ENCODE data around the gene SYTL4.
"Not testable (repeated sequence)": the region's sequence is repeated elsewhere in the genome, so short reads cannot be mapped to it uniquely, and the experiment has no call there.

Gene SYTL4

GRCh38 chrX:100731441-100732281, at the start of gene SYTL4:
Gene SYTL4, minus strand, starts transcription at chrX:100732121. Its CDS starts 30,084 bp downstream, at chrX:100702037.
- DNase-seq = no peak

DNA sequence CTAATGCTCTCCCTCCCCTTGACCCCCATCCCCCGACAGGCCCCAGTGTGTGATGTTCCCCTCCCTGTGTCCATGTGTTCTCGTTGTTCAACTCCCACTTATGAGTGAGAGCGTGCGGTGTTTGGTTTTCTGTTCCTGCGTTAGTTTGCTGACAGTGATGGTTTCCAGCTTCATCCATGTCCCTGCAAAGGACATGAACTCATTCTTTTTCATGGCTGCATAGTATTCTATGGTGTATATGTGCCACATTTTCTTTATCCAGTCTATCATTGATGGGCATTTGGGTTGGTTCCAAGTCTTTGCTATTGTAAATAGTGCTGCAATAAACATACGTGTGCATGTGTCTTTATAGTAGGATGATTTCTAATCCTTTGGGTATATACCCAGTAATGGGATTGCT, 37.5 kb upstream of the SYTL4 start:
- not testable (repeated sequence) for DNase-seq

GRCh38 chrX:100768679-100769338, 36.9 kb upstream of the SYTL4 start:
- DNase-seq = peak; percentile 61

DNA sequence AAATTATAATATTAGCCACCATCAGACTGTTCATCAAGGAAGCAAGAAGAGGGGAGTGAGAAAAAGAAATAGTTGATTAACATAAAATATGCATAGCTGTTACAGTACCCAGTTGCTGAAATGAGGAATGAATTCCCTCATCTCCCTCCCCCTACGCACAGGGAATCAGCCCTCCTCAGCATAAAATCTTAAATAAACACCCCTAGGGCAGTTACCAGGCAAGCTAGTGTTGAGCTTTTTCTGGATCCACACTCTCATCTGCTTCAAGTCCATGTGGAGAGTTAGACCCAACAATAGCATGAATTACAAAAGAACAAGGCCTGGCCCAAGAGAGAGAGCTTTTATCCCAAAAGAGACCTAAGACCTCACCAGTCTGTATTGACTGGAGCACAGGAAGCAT, 19.0 kb upstream of the SYTL4 start:
- no peak for DNase-seq

- no peak for DNase-seq
Measured at GRCh38 chrX:100748108-100748507, 16.2 kb upstream of the SYTL4 start.

GRCh38 chrX:100747703-100748102, 15.8 kb upstream of the SYTL4 start:
- DNase-seq = no peak

DNA sequence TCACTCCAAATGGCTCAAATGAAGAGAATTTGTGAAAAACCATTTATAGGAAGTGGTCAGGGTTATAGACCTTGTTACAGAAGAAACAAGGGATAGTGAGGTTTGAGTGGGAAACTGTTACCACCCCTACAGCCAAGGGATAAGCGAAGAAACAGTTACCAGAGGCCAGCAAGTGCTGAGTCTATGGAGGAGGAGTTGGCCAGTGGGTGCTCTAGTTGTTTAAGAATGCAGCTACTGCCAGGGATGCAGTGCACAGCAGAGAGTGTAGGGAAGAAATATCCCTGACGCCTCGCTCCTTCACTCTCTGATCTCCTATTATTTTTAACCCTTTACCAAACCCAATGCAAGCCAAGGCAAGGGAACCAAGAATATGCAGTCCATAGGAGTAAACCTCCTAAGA, 15.2 kb upstream of the SYTL4 start:
- no peak for DNase-seq

- DNase-seq = no peak
Measured at GRCh38 chrX:100745806-100746537, 14.1 kb upstream of the SYTL4 start.

DNA sequence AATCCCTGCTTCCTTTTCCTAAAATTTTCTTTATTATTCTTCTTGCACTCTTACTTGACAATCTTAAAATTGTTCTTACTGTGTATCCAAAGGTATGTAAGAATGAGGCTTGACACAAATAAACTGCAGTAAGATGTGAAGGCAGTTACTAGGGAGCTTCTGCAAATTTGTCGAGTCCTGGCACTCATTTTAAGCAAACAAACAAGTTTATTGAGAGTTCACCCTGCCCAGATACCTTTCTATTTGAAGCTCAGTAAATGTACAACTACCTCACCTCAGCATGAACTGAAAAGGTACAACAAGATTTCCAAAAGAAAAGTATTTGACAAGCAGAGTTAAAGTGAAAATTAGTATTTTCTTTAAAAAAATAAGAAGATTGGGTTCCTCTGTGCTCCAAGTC, 13.3 kb upstream of the SYTL4 start:
- no peak for DNase-seq

- DNase-seq = no peak
Measured at GRCh38 chrX:100743009-100743607, 11.2 kb upstream of the SYTL4 start.

- DNase-seq = not testable (repeated sequence)
Measured at GRCh38 chrX:100724006-100724405, 7.9 kb downstream of the SYTL4 start.

GRCh38 chrX:100721328-100721727, 10.6 kb downstream of the SYTL4 start:
- no peak for DNase-seq

DNA sequence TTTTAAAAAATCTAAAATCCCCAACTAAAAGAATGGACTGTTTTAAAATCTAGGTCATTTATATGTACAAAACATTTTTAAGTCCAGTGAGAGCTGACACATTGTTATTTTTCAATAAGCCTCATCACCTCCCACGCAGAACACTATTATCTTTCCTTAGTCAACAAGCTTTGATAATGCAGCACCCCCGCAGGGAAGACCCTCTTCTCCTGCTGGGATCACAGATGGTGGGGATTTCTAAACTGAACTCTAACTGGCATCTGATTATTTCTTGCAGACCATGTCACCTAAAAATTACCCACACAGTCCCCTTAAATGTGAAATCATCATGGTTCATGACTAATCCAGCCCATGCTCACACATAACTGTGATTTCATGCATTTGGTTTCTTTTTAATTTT, 11.6 kb downstream of the SYTL4 start:
- no peak for DNase-seq

DNA sequence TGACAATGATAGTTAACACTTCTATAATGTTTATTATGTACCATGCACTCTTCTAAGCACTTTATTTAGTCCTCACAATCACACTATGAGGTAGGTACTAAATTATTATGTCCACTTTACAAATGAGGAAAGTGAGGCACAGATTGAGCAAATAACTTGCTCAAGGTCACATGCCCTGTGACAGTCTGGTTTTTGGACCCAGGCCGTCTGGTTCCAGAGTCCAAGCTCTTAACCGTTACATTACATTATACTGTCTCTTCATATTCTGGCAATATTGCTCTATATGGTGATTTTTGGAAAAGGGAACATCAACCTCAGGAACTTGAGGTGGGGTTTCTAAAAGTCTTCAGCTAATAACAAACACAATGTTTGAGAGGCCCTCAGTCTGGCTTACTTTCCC, 12.8 kb downstream of the SYTL4 start:
- no peak for DNase-seq

DNA sequence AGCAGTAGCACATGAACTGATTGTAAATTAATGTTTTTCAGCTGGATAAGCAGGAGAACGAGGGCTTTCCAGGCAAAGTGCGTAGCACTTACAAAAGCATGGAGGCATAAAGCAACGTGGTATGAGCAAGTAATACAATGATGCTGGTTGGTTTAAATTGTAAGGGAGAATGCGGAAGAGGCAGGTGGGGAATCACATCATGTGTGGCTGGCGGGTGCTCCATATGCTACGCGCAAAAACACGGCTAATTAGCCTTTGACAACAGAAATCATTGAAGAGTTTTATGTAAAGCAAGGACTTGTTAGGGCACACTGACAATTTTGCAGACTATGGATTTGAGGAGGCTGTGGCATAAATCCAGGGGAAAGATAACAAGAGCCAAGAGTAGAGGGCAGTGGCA, 14.6 kb downstream of the SYTL4 start:
- no peak for DNase-seq

GRCh38 chrX:100710816-100711215, 21.1 kb downstream of the SYTL4 start:
- DNase-seq = no peak

- no peak for DNase-seq
Measured at GRCh38 chrX:100704581-100705203, 27.2 kb downstream of the SYTL4 start.

DNA sequence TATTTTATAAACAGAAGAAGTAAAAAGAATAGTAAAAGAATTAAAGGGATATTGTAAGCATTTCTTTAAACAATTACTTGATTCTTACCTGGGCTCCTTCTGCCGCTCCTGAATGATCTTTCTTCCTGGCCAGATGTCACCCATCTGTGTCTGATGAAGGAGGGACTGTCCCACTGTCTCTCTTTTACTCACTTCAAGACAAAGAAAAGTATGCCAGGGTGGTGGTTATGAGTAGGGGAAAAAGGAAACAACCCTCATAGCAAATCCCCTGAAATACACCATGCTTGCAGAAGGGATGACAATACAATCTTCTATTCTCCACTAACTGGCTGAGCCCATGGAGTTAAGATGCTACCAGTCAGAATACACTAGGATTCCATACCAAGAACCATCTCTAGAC, 31.1 kb downstream of the SYTL4 start:
- no peak for DNase-seq

DNA sequence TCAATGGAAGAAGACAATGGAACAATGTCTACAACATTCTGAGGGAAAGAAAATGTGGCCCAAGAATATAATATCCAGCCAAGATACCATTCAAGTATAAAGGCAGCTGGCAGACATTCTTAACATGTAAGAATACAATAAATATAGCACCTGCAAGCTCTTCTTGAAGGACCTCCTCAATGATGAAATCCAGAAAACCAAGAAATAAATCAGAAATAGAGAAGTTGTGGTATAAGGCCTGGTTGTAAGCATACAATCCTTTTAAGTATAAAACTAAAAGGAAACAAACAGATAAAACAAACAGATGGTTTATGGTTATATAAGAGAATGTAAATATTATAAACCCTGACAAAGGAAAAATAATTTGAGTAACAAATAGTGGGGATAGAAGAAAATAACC, 33.4 kb downstream of the SYTL4 start:
- DNase-seq = no peak

DNA sequence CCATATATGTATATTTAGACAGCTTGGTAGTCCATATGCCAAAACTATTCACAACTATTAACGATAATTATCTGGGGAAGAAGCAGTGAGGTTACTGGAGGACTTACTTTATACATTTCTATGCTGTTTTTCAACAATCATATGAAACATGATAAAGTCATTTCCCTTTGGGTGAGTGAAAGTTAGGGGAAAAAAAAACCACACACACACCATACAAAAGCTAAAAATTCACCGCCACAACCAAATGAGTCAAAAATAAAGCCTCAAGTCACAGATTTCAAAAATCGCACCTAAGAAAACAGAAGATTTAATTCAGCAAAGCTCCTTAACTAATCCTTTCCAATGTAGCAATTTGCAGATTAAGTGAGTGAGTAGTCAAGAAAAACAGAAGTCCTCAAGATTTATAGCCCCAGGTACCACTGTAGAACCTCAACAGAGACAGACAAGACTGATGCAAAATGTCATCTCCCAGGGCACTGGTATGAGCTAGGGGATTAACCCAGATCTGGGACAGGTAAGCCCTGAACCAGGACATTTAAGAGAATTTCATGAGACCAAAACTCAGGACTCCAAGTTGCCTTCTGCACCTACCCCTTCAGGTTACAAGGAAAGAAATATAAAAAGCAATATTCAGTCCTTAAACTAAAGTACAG, 35.1 kb downstream of the SYTL4 start:
- DNase-seq = no peak

DNA sequence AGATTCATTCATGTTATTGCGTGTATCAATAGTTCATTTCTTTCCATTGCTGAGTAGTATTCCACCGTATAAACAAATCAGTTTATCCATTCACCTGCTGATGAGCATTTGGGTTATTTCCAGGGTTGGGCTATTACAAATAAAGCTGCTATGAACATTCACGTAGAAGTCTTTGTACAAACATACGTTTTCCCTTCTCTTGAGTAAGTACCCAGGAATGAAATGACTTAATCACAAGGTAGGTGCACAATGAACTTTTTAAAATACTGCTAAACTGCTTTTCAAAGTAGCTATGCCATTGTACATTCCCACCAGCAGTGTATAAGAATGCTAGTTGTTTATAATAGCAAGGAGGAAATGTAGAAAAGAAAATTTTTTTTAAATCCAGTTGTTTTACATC, 35.9 kb downstream of the SYTL4 start:
- no peak for DNase-seq

- no peak for DNase-seq
Measured at GRCh38 chrX:100695302-100695701, 36.6 kb downstream of the SYTL4 start.

Data from NCI-H510A treated with DMSO at 0.1 percent for 48 hours (cell line).